HepG2 (cell line): ENCODE data around the gene SLC13A3. TPM values are rescaled to one million over a fixed set of nuclear protein-coding genes. Genes with fewer than 3 reads are reported as not detected.
A peak's percentile ranks its signal among the peaks of the same experiment; 100 is the strongest.

ENCODE experiments used
- ATAC-seq: fragments of 200-7000 bp; cut with Tn5 transposase; 3 replicates; pipeline ENCODE4 v1.9.1; 2020; ENCODE audit warnings: mild to moderate bottlenecking, moderate library complexity
- BruUV-seq: library from RNA; stranded (reverse); fragments of 400-500 nt; replicated peaks from 2 replicates; lab custom pipeline; 2021; lab: Mats Ljungman, UMichigan
- CTCF ChIA-PET: fragments of 300-600 bp; formaldehyde crosslinking; extraction: SDS; loops from one replicate; lab custom pipeline; 2021; ENCODE audit warnings: low total read pairs, inconsistent platforms, low intra/inter-chr PET ratio; lab: Yijun Ruan, JAX
- POLR2A ChIA-PET: fragments of 350-600 bp; sonication (Branson Sonifier 250); formaldehyde crosslinking; loops from one replicate; lab custom pipeline; 2020; ENCODE audit warnings: antibody characterized with exemption, inconsistent platforms; lab: Yijun Ruan, JAX
- DNase-seq: peaks from one replicate; pipeline ENCODE4 v3.0.0-alpha.2; 2015; ENCODE audit warnings: low spot score
- FAIRE-seq: peaks from 3 replicates; lab custom pipeline; 2011; peaks lifted over from hg19 to GRCh38; lab: Jason Lieb, UNC
- H2AFZ ChIP-seq: one replicate; pipeline ENCODE4 v1.6.1; 2011; ENCODE audit warnings: low read length, inconsistent platforms
- H3K27ac ChIP-seq: fragments of 300-600 bp; 3 replicates; pipeline ENCODE4 v1.8.0; 2011; ENCODE audit warnings: mixed run types, mild to moderate bottlenecking, mixed read lengths, low read length, inconsistent platforms; ENCODE audit not compliant: insufficient read depth; ENCODE audit errors: extremely low read length
- H3K27me3 ChIP-seq, 2 experiments: fragments of 200-600 bp in 1 of 2; 2 replicates in 1 of 2; 3 replicates in 1 of 2; pipeline versions ENCODE4 v1.6.0 to v1.8.0; 2011; ENCODE audit warnings: low read length in 2 of 2, mild to moderate bottlenecking in 2 of 2, moderate library complexity in 2 of 2, inconsistent platforms in 1 of 2; ENCODE audit not compliant: insufficient read depth in 2 of 2, control insufficient read depth in 1 of 2
- H3K36me3 ChIP-seq, 2 experiments: fragments of 200-600 bp in 1 of 2; replicated peaks in 1 of 2; 2 replicates in 1 of 2; 3 replicates in 1 of 2; pipeline versions ENCODE4 v1.5.1 to v1.8.0; 2011; ENCODE audit warnings: low read length in 2 of 2, inconsistent platforms in 1 of 2; ENCODE audit not compliant: insufficient read depth in 2 of 2, control insufficient read depth in 1 of 2
- H3K4me1 ChIP-seq: 2 replicates; pipeline ENCODE4 v1.5.1; 2012; ENCODE audit warnings: low read length, inconsistent platforms; ENCODE audit not compliant: insufficient read depth
- H3K4me2 ChIP-seq: 2 replicates; pipeline ENCODE4 v1.6.0; 2011; ENCODE audit warnings: low read depth, low read length, inconsistent platforms
- H3K4me3 ChIP-seq, 3 experiments: fragments of 200-600 bp in 1 of 3; sonication (generic), shearing (Covaris generic) in 1 of 3; replicated peaks in 1 of 3; 2 replicates each; pipeline ENCODE4 v1.5.1; 2011 to 2016; ENCODE audit warnings: low read length in 3 of 3, inconsistent platforms in 2 of 3, low read depth in 2 of 3, mild to moderate bottlenecking in 2 of 3, control low read depth in 1 of 3, mixed read lengths in 1 of 3; ENCODE audit not compliant: insufficient read depth in 1 of 3
- H3K79me2 ChIP-seq: one replicate; pipeline ENCODE4 v1.6.1; 2011; ENCODE audit warnings: low read length, inconsistent platforms; ENCODE audit not compliant: insufficient read depth
- H3K9ac ChIP-seq: 2 replicates; pipeline ENCODE4 v1.6.0; 2011; ENCODE audit warnings: mild to moderate bottlenecking, low read depth, low read length, inconsistent platforms; ENCODE audit not compliant: insufficient read depth
- H3K9me3 ChIP-seq: 2 replicates; pipeline ENCODE4 v1.5.1; 2012; ENCODE audit warnings: mild to moderate bottlenecking, low read length
- H4K20me1 ChIP-seq: 2 replicates; pipeline ENCODE4 v1.6.0; 2011; ENCODE audit warnings: inconsistent platforms, mild to moderate bottlenecking, low read length, moderate library complexity; ENCODE audit not compliant: insufficient read depth
- CHD4 ChIP-seq: fragments of 200-600 bp; sonication (generic); IDR thresholded peaks from 2 replicates; pipeline ENCODE4 v1.7.0; 2017; ENCODE audit warnings: mild to moderate bottlenecking, low read length, borderline replicate concordance
- DDIT3 ChIP-seq: sonication (generic); formaldehyde crosslinking; IDR thresholded peaks from 2 replicates; pipeline ENCODE4 v1.4.0; 2020; ENCODE audit warnings: mild to moderate bottlenecking, missing genetic modification reagents
- TEAD3 ChIP-seq: optimal IDR thresholded peaks from 2 replicates; pipeline ENCODE3; 2016; ENCODE audit warnings: borderline replicate concordance
- THAP9 ChIP-seq: sonication (generic); formaldehyde crosslinking; IDR thresholded peaks from 2 replicates; pipeline ENCODE4; 2020; ENCODE audit warnings: missing genetic modification reagents, mild to moderate bottlenecking, borderline replicate concordance
- WGBS: methylation state at CpG from one replicate; pipeline ENCODE4 v1.1.6; 2017; ENCODE audit warnings: low lambda C conversion rate; 5-methylcytosine and 5-hydroxymethylcytosine counted together
- in situ Hi-C: cut with HindIII; loops from 2 replicates; pipeline ENCODE4 v1.10.0; 2017; ENCODE audit warnings: low pct_unique_long_range_greater_than_20kb; ENCODE audit not compliant: extremely low pct_ligation_motif_present
- intact Hi-C: fragments of 100-400 bp; cut with micrococcal nuclease; formaldehyde crosslinking; loops from one replicate; pipeline ENCODE4 v1.10.0; 2022; ENCODE audit not compliant: unreplicated experiment
- polyA plus RNA-seq, 8 experiments: library from polyadenylated mRNA; depleted of rRNA in 3 of 8; stranded (reverse) in 7 of 8; unstranded in 1 of 8; fragments of >200 nt; fragmentation: Illumina TruSeq in 4 of 8; extraction: Trizol in 4 of 8; gene quantifications; 2 replicates each; pipeline versions ENCODE4 v1.2.1 to v1.2.3, GENCODE V29; 2011 to 2016; ENCODE audit warnings: low read depth in 4 of 8, missing spikeins in 1 of 8, mixed read lengths in 1 of 8; ENCODE audit not compliant: insufficient read depth in 1 of 8
- total RNA-seq, 5 experiments: library from RNA; depleted of rRNA; stranded (reverse); fragments of >200 nt; fragmentation: Illumina TruSeq; extraction: Trizol; gene quantifications; 2 replicates each; pipeline ENCODE4 v1.2.3, GENCODE V29; 2016; ENCODE audit warnings: low read depth in 1 of 5

Gene SLC13A3
- total and polyA plus RNA-seq, 2 of the 13 experiments (the other 11 are each of a cell fraction or from before 2014, with no cell fraction given) = 66.5 to 76.0 TPM

GRCh38 chr20:46646659-46647380 is 4.4 kb downstream of the SLC13A3 start:
- H2AFZ ChIP-seq = no peak overlapping the region
- in situ Hi-C loops (loop anchor here (5.0 kb wide), 1 partner anchor 35 kb away; no protein-coding TSS in a partner anchor), intact Hi-C loops (no loop called here)
- H3K4me3 ChIP-seq = no peak overlapping the region
- no peak for FAIRE-seq
- no peaks in the 10 kb centered on the region for H4K20me1 ChIP-seq
- peaks cover 5 to 18% of the 10 kb centered on the region in 2 experiments for H3K36me3 ChIP-seq
- no peak overlapping the region for H3K9ac ChIP-seq
- peaks cover 91% of the 10 kb centered on the region for H3K4me1 ChIP-seq
- BruUV-seq = no TSS peak
- H3K79me2 ChIP-seq = peaks cover 56% of the 10 kb centered on the region
- CTCF ChIA-PET = no interaction called here
- H3K27ac ChIP-seq = no peak overlapping the region
- TF ChIP-seq DDIT3 (CRISPR knock-in tag) (no peak), THAP9 (CRISPR knock-in tag) (no peak), TEAD3 (CRISPR knock-in tag) (peak; percentile 12), CHD4 (peak; percentile 28; the same call in 1 of the 2 replicates)
- no peak overlapping the region for H3K4me2 ChIP-seq
- H3K27me3 ChIP-seq = no peaks in the 10 kb centered on the region
- no peak for ATAC-seq
- POLR2A ChIA-PET = interaction anchor here (1.0 to 7.6 kb wide), 8 partner anchors 9 to 43 kb away, joined by 3 to 72 read pairs (median 10); partner anchors contain the start of gene TP53RK
- no peak for DNase-seq
- WGBS = 92% methylated on average over 3 of the region's 3 CpGs
- H3K9me3 ChIP-seq = no peaks in the 10 kb centered on the region
